Cardiac muscle cell (in vitro differentiated cells and primary cell): ENCODE results near the gene SFI1. TPM values are rescaled to one million over a fixed set of nuclear protein-coding genes. Genes with fewer than 3 reads are reported as not detected.
"Not testable (repeated sequence)": the region's sequence is repeated elsewhere in the genome, so short reads cannot be mapped to it uniquely, and the experiment has no call there.

ENCODE experiments used
- DNase-seq, 2 donors: peaks; one replicate each; pipeline versions ENCODE4 v3.0.0 to v3.0.0-alpha.2; 2010 to 2017; ENCODE audit warnings: low read depth in 1 of 2, low spot score in 1 of 2
- H3K27ac ChIP-seq: fragments of 200-600 bp; sonication (generic); 2 replicates; pipeline ENCODE4 v1.5.1; 2016
- H3K27me3 ChIP-seq: fragments of 200-600 bp; sonication (generic); 2 replicates; pipeline ENCODE4 v1.6.0; 2016; ENCODE audit warnings: control low read depth
- H3K36me3 ChIP-seq: fragments of 200-600 bp; sonication (generic); 2 replicates; pipeline ENCODE4 v1.5.1; 2016; ENCODE audit warnings: control low read depth
- H3K4me1 ChIP-seq: fragments of 200-600 bp; sonication (generic); 2 replicates; pipeline ENCODE4 v1.8.1; 2017; ENCODE audit warnings: low read depth, mild to moderate bottlenecking, mixed run types
- H3K4me3 ChIP-seq: fragments of 200-600 bp; sonication (generic); 2 replicates; pipeline ENCODE4 v1.5.1; 2016; ENCODE audit warnings: mild to moderate bottlenecking
- H3K9me3 ChIP-seq: fragments of 200-600 bp; sonication (generic); 2 replicates; pipeline ENCODE4 v1.5.1; 2017; ENCODE audit warnings: low read depth, mild to moderate bottlenecking, control low read depth
- CTCF ChIP-seq: IDR thresholded peaks from 2 replicates; pipeline ENCODE4 v1.5.1; 2012; ENCODE audit warnings: low read depth, mild to moderate bottlenecking, low read length
- polyA plus RNA-seq: library from polyadenylated mRNA; unstranded; fragments of >200 nt; fragmentation: Nextera tagmentation; extraction: Ambion mirVana; gene quantifications from 2 replicates; pipeline ENCODE4 v1.2.1, GENCODE V29; 2016
- total RNA-seq: library from RNA; depleted of rRNA; stranded (reverse); fragments of >200 nt; gene quantifications from 2 replicates; pipeline ENCODE4 v1.2.3, GENCODE V29; 2016

Gene SFI1
- total and polyA plus RNA-seq, 2 experiments from 2014 or later: 13.6 to 23.8 TPM

GRCh38 chr22:31537019-31537535 is 40.7 kb downstream of the SFI1 start:
- TF ChIP-seq CTCF: no peak
- Histone ChIP-seq H3K36me3 (no peaks in the 10 kb centered on the region), H3K27ac (peak overlapping the region; percentile 61), H3K4me3 (no peak overlapping the region), H3K9me3 (no peaks in the 10 kb centered on the region), H3K27me3 (no peaks in the 10 kb centered on the region), H3K4me1 (peaks cover 4% of the 10 kb centered on the region)
- peak; percentile 2 to 9 for DNase-seq

- Histone ChIP-seq H3K27me3 (no peaks in the 10 kb centered on the region), H3K27ac (no peak overlapping the region), H3K4me3 (no peak overlapping the region), H3K9me3 (no peaks in the 10 kb centered on the region), H3K4me1 (peaks cover 4% of the 10 kb centered on the region), H3K36me3 (no peaks in the 10 kb centered on the region)
- DNase-seq: no peak
- no peak for TF ChIP-seq CTCF
These were observed 42.5 kb downstream of the SFI1 start for GRCh38 chr22:31538815-31539214.

GRCh38 chr22:31540166-31540565 is 43.8 kb downstream of the SFI1 start:
- H3K27me3 ChIP-seq, H3K4me3 ChIP-seq, H3K9me3 ChIP-seq, DNase-seq, H3K36me3 ChIP-seq, H3K4me1 ChIP-seq, H3K27ac ChIP-seq: not testable (repeated sequence)

- Histone ChIP-seq H3K27me3 (no peaks in the 10 kb centered on the region), H3K4me1 (peaks cover 4% of the 10 kb centered on the region), H3K4me3 (no peak overlapping the region), H3K27ac (no peak overlapping the region), H3K9me3 (no peaks in the 10 kb centered on the region), H3K36me3 (no peaks in the 10 kb centered on the region)
- TF ChIP-seq CTCF: no peak
- no peak for DNase-seq
These were observed 44.6 kb downstream of the SFI1 start for GRCh38 chr22:31540966-31541365.

- H3K27ac ChIP-seq: no peak overlapping the region
- no peak for DNase-seq
These were observed 48.4 kb downstream of the SFI1 start for GRCh38 chr22:31544481-31545480.

More at GRCh38 chr22:31544481-31545480, 48.4 kb downstream of the SFI1 start:
- Histone ChIP-seq H3K4me3 (no peak overlapping the region), H3K4me1 (no peaks in the 10 kb centered on the region), H3K27me3 (no peaks in the 10 kb centered on the region), H3K9me3 (no peaks in the 10 kb centered on the region), H3K36me3 (no peaks in the 10 kb centered on the region)
- TF ChIP-seq CTCF: no peak
